ENCODE data around the gene UAP1. TPM values are rescaled to one million over a fixed set of nuclear protein-coding genes. Genes with fewer than 3 reads are reported as not detected.

Gene UAP1
- total and polyA plus RNA-seq, 2 donors (not counting 1 experiment from before 2014, with no cell fraction given): 5.3 to 16.4 TPM

DNA sequence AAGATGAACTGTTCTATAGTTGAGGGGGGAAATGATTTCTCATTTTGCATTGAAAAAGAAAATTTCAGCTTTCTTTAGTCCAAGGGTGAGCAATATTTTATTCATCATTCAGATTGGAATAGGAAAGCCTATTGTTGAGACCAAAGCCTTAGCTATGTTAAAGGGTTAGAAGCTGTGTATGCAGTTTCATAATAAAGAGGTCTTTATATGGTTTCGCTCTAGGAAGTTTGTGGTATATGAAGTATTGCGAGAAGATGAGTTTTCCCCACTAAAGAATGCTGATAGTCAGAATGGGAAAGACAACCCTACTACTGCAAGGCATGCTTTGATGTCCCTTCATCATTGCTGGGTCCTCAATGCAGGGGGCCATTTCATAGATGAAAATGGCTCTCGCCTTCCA lies 28.6 kb downstream of the UAP1 start:
- POLR2A ChIA-PET: no interaction called here
- H3K27ac ChIP-seq (ENCODE audit: low read length in 2 of 2): no peak overlapping the region
- no peaks in the 10 kb centered on the region for H3K27me3 Mint-ChIP-seq
- no peaks in the 10 kb centered on the region for H3K27me3 ChIP-seq (replicated peaks in 1 of 4; ENCODE audit: control extremely low read depth in 1 of 4, control insufficient read depth in 3 of 4, insufficient read depth in 4 of 4, low read length in 3 of 4)
- no peaks in the 10 kb centered on the region for H3K4me1 ChIP-seq (ENCODE audit: control insufficient read depth in 2 of 2, insufficient read depth in 2 of 2, low read length in 2 of 2)
- no peak overlapping the region for H3K27ac Mint-ChIP-seq
- H3K4me1 Mint-ChIP-seq: no peaks in the 10 kb centered on the region
- intact Hi-C loops (cut with micrococcal nuclease): no loop called here
- no peaks in the 10 kb centered on the region for H3K9me3 Mint-ChIP-seq (ENCODE audit: insufficient read depth)
- H3K4me2 ChIP-seq (replicated peaks; ENCODE audit: low read depth, low read length, poor library complexity, severe bottlenecking): no peak overlapping the region
- no peak for DNase-seq
- no peak overlapping the region for H3K4me3 ChIP-seq (ENCODE audit: control extremely low read depth in 1 of 5, extremely low read depth in 1 of 5, insufficient read depth in 1 of 5, low read depth in 2 of 5, low read length in 4 of 5)
- 100% methylated on average over 1 of the region's 3 CpGs for WGBS (ENCODE audit: insufficient coverage)
- H3K79me2 ChIP-seq (ENCODE audit: control insufficient read depth, insufficient read depth, low read length): no peaks in the 10 kb centered on the region
- CTCF ChIA-PET: interaction anchor here (0.7 kb wide), 2 partner anchors 41 to 256 kb away, joined by 4 to 5 read pairs; no protein-coding TSS in a partner anchor
- ATAC-seq (ENCODE audit: low read depth): no peak
- no peak overlapping the region for H3K9ac ChIP-seq (ENCODE audit: low read length)
- H2AFZ ChIP-seq (ENCODE audit: insufficient read depth, low read depth, low read length, poor library complexity, severe bottlenecking): no peak overlapping the region
- no peak overlapping the region for H3K4me3 Mint-ChIP-seq
- no peaks in the 10 kb centered on the region for H3K9me3 ChIP-seq (ENCODE audit: control extremely low read depth in 1 of 3, control insufficient read depth in 2 of 3, insufficient read depth in 1 of 3, low read length in 2 of 3)
- H3K36me3 ChIP-seq (replicated peaks in 1 of 2; ENCODE audit: control extremely low read depth in 1 of 2, control insufficient read depth in 1 of 2, extremely low read depth in 1 of 2, insufficient read depth in 2 of 2, low read length in 1 of 2): peaks cover 2 to 13% of the 10 kb centered on the region in 2 experiments
- H4K20me1 ChIP-seq (ENCODE audit: control insufficient read depth, insufficient read depth, low read length, poor library complexity, severe bottlenecking): no peaks in the 10 kb centered on the region
- TF ChIP-seq EZH2 (IDR thresholded peaks at IDR 0.05; ENCODE audit: borderline replicate concordance, insufficient read depth, low read depth, low read length, poor library complexity, severe bottlenecking) (no peak), CTCF (IDR thresholded peaks at IDR 0.05) (no peak)

GRCh38 chr1:162590686-162591085 lies 29.2 kb downstream of the UAP1 start:
- intact Hi-C loops (cut with micrococcal nuclease): no loop called here
- H4K20me1 ChIP-seq (ENCODE audit: control insufficient read depth, insufficient read depth, low read length, poor library complexity, severe bottlenecking): no peaks in the 10 kb centered on the region
- H3K4me3 ChIP-seq (ENCODE audit: control extremely low read depth in 1 of 5, extremely low read depth in 1 of 5, insufficient read depth in 1 of 5, low read depth in 2 of 5, low read length in 4 of 5): no peak overlapping the region
- H3K27ac Mint-ChIP-seq: no peak overlapping the region
- no peaks in the 10 kb centered on the region for H3K9me3 ChIP-seq (ENCODE audit: control extremely low read depth in 1 of 3, control insufficient read depth in 2 of 3, insufficient read depth in 1 of 3, low read length in 2 of 3)
- H3K9ac ChIP-seq (ENCODE audit: low read length): no peak overlapping the region
- no peaks in the 10 kb centered on the region for H3K4me1 Mint-ChIP-seq
- H3K4me2 ChIP-seq (replicated peaks; ENCODE audit: low read depth, low read length, poor library complexity, severe bottlenecking): no peak overlapping the region
- no peaks in the 10 kb centered on the region for H3K9me3 Mint-ChIP-seq (ENCODE audit: insufficient read depth)
- no peak for ATAC-seq (ENCODE audit: low read depth)
- ChIA-PET POLR2A (no interaction called here), CTCF (interaction anchor here (0.7 kb wide), 2 partner anchors 40 to 256 kb away, joined by 4 to 5 read pairs; no protein-coding TSS in a partner anchor)
- peaks cover 2 to 13% of the 10 kb centered on the region in 2 experiments for H3K36me3 ChIP-seq (replicated peaks in 1 of 2; ENCODE audit: control extremely low read depth in 1 of 2, control insufficient read depth in 1 of 2, extremely low read depth in 1 of 2, insufficient read depth in 2 of 2, low read length in 1 of 2)
- no CpG with 5 or more reads among the region's 2 CpGs for WGBS (ENCODE audit: insufficient coverage)
- H2AFZ ChIP-seq (ENCODE audit: insufficient read depth, low read depth, low read length, poor library complexity, severe bottlenecking): no peak overlapping the region
- H3K4me3 Mint-ChIP-seq: no peak overlapping the region
- no peaks in the 10 kb centered on the region for H3K4me1 ChIP-seq (ENCODE audit: control insufficient read depth in 2 of 2, insufficient read depth in 2 of 2, low read length in 2 of 2)
- H3K27ac ChIP-seq (ENCODE audit: low read length in 2 of 2): no peak overlapping the region
- H3K79me2 ChIP-seq (ENCODE audit: control insufficient read depth, insufficient read depth, low read length): no peaks in the 10 kb centered on the region
- DNase-seq: no peak
- no peaks in the 10 kb centered on the region for H3K27me3 Mint-ChIP-seq
- no peaks in the 10 kb centered on the region for H3K27me3 ChIP-seq (replicated peaks in 1 of 4; ENCODE audit: control extremely low read depth in 1 of 4, control insufficient read depth in 3 of 4, insufficient read depth in 4 of 4, low read length in 3 of 4)
- no peak for TF ChIP-seq EZH2 (IDR thresholded peaks at IDR 0.05; ENCODE audit: borderline replicate concordance, insufficient read depth, low read depth, low read length, poor library complexity, severe bottlenecking)
- TF ChIP-seq CTCF (IDR thresholded peaks at IDR 0.05): no peak
